ENCODE measurements around the gene CCSER1. TPM values are rescaled to one million over a fixed set of nuclear protein-coding genes. Genes with fewer than 3 reads are reported as not detected.

The CCSER1 gene
- total RNA-seq, 6 donors from 2014 or later, result 4.4 to 26.1 (median 13.8) TPM

GRCh38 chr4:91070736-91071135 lies 943.5 kb downstream of the CCSER1 start:
- TF ChIP-seq CTCF (IDR thresholded peaks at IDR 0.05), result no peak
- TF ChIP-seq POLR2AphosphoS5 (IDR thresholded peaks at IDR 0.05), result no peak
- no peak for TF ChIP-seq EP300 (IDR thresholded peaks at IDR 0.05)
- TF ChIP-seq POLR2A (IDR thresholded peaks at IDR 0.05), result no peak
- WGBS, 2 donors, result 97 to 100% methylated on average over 3 of the region's 3 CpGs
- ATAC-seq (ENCODE audit: low FRiP score in 2 of 2), result no peak
- no peak overlapping the region for H3K4me3 ChIP-seq
- no peaks in the 10 kb centered on the region for H3K27me3 ChIP-seq
- no peaks in the 10 kb centered on the region for H3K36me3 ChIP-seq
- H3K4me1 ChIP-seq, result no peaks in the 10 kb centered on the region
- no peak overlapping the region for H3K27ac ChIP-seq
- no peaks in the 10 kb centered on the region for H3K9me3 ChIP-seq
- DNase-seq, result no peak

GRCh38 chr4:91076147-91076546 lies 949.0 kb downstream of the CCSER1 start:
- no peak for TF ChIP-seq POLR2AphosphoS5 (IDR thresholded peaks at IDR 0.05)
- no peak for TF ChIP-seq EP300 (IDR thresholded peaks at IDR 0.05)
- TF ChIP-seq POLR2A (IDR thresholded peaks at IDR 0.05), result no peak
- TF ChIP-seq CTCF (IDR thresholded peaks at IDR 0.05), result no peak
- Histone ChIP-seq H3K27me3 (no peaks in the 10 kb centered on the region), H3K4me3 (no peak overlapping the region), H3K4me1 (no peaks in the 10 kb centered on the region), H3K36me3 (no peaks in the 10 kb centered on the region), H3K27ac (no peak overlapping the region), H3K9me3 (peaks cover 0 to 14% (median 6%) of the 10 kb centered on the region in 4 donors)
- ATAC-seq (ENCODE audit: low FRiP score in 2 of 2) (no peak), DNase-seq (no peak)

- H3K9me3 ChIP-seq, result peaks cover 0 to under 1% (median 0%) of the 10 kb centered on the region in 4 donors
- H3K27me3 ChIP-seq, result no peaks in the 10 kb centered on the region
- no peak overlapping the region for H3K27ac ChIP-seq
- DNase-seq, result no peak
- ATAC-seq (ENCODE audit: low FRiP score in 2 of 2), result no peak
- H3K4me3 ChIP-seq, result no peak overlapping the region
- TF ChIP-seq POLR2AphosphoS5 (IDR thresholded peaks at IDR 0.05) (no peak), POLR2A (IDR thresholded peaks at IDR 0.05) (no peak), EP300 (IDR thresholded peaks at IDR 0.05) (no peak)
- H3K36me3 ChIP-seq, result no peaks in the 10 kb centered on the region
- H3K4me1 ChIP-seq, result no peaks in the 10 kb centered on the region
- WGBS, 2 donors, result 70 to 78% methylated on average over 2 of the region's 2 CpGs
Measured at GRCh38 chr4:91085961-91086360, 958.8 kb downstream of the CCSER1 start.

GRCh38 chr4:91087743-91088142 lies 960.5 kb downstream of the CCSER1 start:
- TF ChIP-seq CTCF (IDR thresholded peaks at IDR 0.05) (no peak), POLR2A (IDR thresholded peaks at IDR 0.05) (no peak), POLR2AphosphoS5 (IDR thresholded peaks at IDR 0.05) (no peak), EP300 (IDR thresholded peaks at IDR 0.05) (no peak)
- Histone ChIP-seq H3K4me3 (no peak overlapping the region), H3K36me3 (no peaks in the 10 kb centered on the region), H3K4me1 (no peaks in the 10 kb centered on the region), H3K27ac (no peak overlapping the region), H3K9me3 (no peaks in the 10 kb centered on the region), H3K27me3 (no peaks in the 10 kb centered on the region)
- DNase-seq, result no peak
- no peak for ATAC-seq (ENCODE audit: low FRiP score in 2 of 2)
- WGBS, 2 donors, result 55 to 64% methylated on average over 1 of the region's 1 CpG

GRCh38 chr4:91089178-91089577 lies 962.0 kb downstream of the CCSER1 start:
- Histone ChIP-seq H3K4me3 (no peak overlapping the region), H3K27me3 (no peaks in the 10 kb centered on the region), H3K27ac (no peak overlapping the region), H3K36me3 (no peaks in the 10 kb centered on the region), H3K4me1 (no peaks in the 10 kb centered on the region), H3K9me3 (no peaks in the 10 kb centered on the region)
- 89 to 91% methylated on average over 3 of the region's 3 CpGs for WGBS, 2 donors
- ATAC-seq (ENCODE audit: low FRiP score in 2 of 2) (no peak), DNase-seq (no peak)
- TF ChIP-seq CTCF (IDR thresholded peaks at IDR 0.05), result no peak
- TF ChIP-seq EP300 (IDR thresholded peaks at IDR 0.05), result no peak
- no peak for TF ChIP-seq POLR2A (IDR thresholded peaks at IDR 0.05)
- no peak for TF ChIP-seq POLR2AphosphoS5 (IDR thresholded peaks at IDR 0.05)

Measured in upper lobe of left lung (tissue), 6 donors.